T-cell (primary cell): ENCODE results near the gene DKK2. TPM values are rescaled to one million over a fixed set of nuclear protein-coding genes. Genes with fewer than 3 reads are reported as not detected.

Experiments used
- ATAC-seq, 4 experiments: fragments of 200-7000 bp in 3 of 4; fragments of 150-1000 bp in 1 of 4; cut with Tn5 transposase; replicated peaks in 1 of 4; 1 replicate in 3 of 4; 2 replicates in 1 of 4; pipeline ENCODE4 v1.10.0; 2021; ENCODE audit warnings: moderate library complexity in 3 of 4, mild to moderate bottlenecking in 2 of 4, moderate number of reproducible peaks in 1 of 4
- CTCF ChIA-PET, 2 donors: fragments of 300-600 bp; sonication (Branson Sonifier 250); formaldehyde crosslinking; loops; one replicate each; lab custom pipeline; 2022; ENCODE audit warnings: antibody characterized with exemption in 2 of 2; lab: Charles Lee
- POLR2A ChIA-PET, 2 donors: fragments of 300-600 bp; sonication (Branson Sonifier 250); formaldehyde crosslinking; loops; one replicate each; lab custom pipeline; 2022; ENCODE audit warnings: antibody characterized with exemption in 2 of 2; lab: Charles Lee
- DNase-seq, 35 experiments: peaks; one replicate each; pipeline versions ENCODE4 v3.0.0 to v3.0.0-alpha.2; 2013 to 2023
- H3K27ac ChIP-seq: one replicate; pipeline ENCODE4 v1.5.1; 2013; ENCODE audit warnings: low read length
- H3K27me3 ChIP-seq, 2 experiments: replicated peaks in 1 of 2; 1 replicate in 1 of 2; 2 replicates in 1 of 2; pipeline versions ENCODE4 v1.6.1 to v1.7.0; 2013; ENCODE audit warnings: low read length in 1 of 2, mixed read lengths in 1 of 2; ENCODE audit not compliant: control insufficient read depth in 2 of 2, insufficient read depth in 2 of 2; ENCODE audit errors: extremely low read depth in 1 of 2
- H3K36me3 ChIP-seq, 2 donors: 1 replicate in 1 of 2; 2 replicates in 1 of 2; pipeline versions ENCODE4 v1.6.1 to v1.7.0; 2013; ENCODE audit warnings: low read length in 1 of 2; ENCODE audit not compliant: control insufficient read depth in 2 of 2, insufficient read depth in 1 of 2; ENCODE audit errors: extremely low read depth in 1 of 2
- H3K4me1 ChIP-seq, 2 experiments: 1 replicate in 1 of 2; 2 replicates in 1 of 2; pipeline versions ENCODE4 v1.6.1 to v1.7.0; 2013; ENCODE audit warnings: low read length in 2 of 2, mixed read lengths in 1 of 2; ENCODE audit not compliant: insufficient read depth in 2 of 2, control insufficient read depth in 1 of 2; ENCODE audit errors: extremely low read depth in 1 of 2
- H3K4me3 ChIP-seq, 2 donors: 1 replicate in 1 of 2; 2 replicates in 1 of 2; pipeline versions ENCODE4 v1.5.1 to v1.7.0; 2013; ENCODE audit warnings: mild to moderate bottlenecking in 2 of 2, low read length in 1 of 2, moderate library complexity in 1 of 2; ENCODE audit not compliant: control insufficient read depth in 1 of 2; ENCODE audit errors: extremely low read depth in 1 of 2
- H3K9me3 ChIP-seq: 2 replicates; pipeline ENCODE4 v1.7.0; 2013
- H3K27ac Mint-ChIP-seq, 2 donors: one replicate each; pipeline ENCODE4 v1.8.0; 2020 to 2021; ENCODE audit warnings: mild to moderate bottlenecking in 2 of 2, mixed read lengths in 2 of 2
- H3K27me3 Mint-ChIP-seq, 2 donors: one replicate each; pipeline ENCODE4 v1.8.0; 2021 to 2022; ENCODE audit warnings: mixed read lengths in 2 of 2
- H3K36me3 Mint-ChIP-seq: one replicate; pipeline ENCODE4 v1.8.0; 2021; ENCODE audit warnings: mixed read lengths
- H3K4me1 Mint-ChIP-seq, 3 donors: one replicate each; pipeline ENCODE4 v1.8.0; 2020 to 2022; ENCODE audit warnings: mixed read lengths in 3 of 3, mild to moderate bottlenecking in 1 of 3
- H3K4me3 Mint-ChIP-seq, 3 donors: one replicate each; pipeline ENCODE4 v1.8.0; 2020 to 2022; ENCODE audit warnings: mild to moderate bottlenecking in 3 of 3, mixed read lengths in 3 of 3, moderate library complexity in 3 of 3
- H3K9me3 Mint-ChIP-seq, 3 donors: one replicate each; pipeline ENCODE4 v1.8.0; 2020 to 2022; ENCODE audit warnings: mixed read lengths in 3 of 3
- WGBS: methylation state at CpG from one replicate; pipeline ENCODE4 v1.1.5; 2013; ENCODE audit warnings: missing lambda C conversion rate; ENCODE audit not compliant: insufficient coverage; 5-methylcytosine and 5-hydroxymethylcytosine counted together
- total RNA-seq, 35 experiments: library from RNA in 6 of 35; stranded (reverse) in 6 of 35; fragments of 120-200 nt in 1 of 35; gene quantifications; one replicate each; pipeline versions ENCODE4 v1.2.1 to v1.2.4 and lab custom pipeline; 2013 to 2026

Gene DKK2
- total RNA-seq, 5 donors from 2014 or later (not counting 1 experiment from before 2014, with no cell fraction given): 0.09 to 0.25 TPM; not detected in 3

DNA sequence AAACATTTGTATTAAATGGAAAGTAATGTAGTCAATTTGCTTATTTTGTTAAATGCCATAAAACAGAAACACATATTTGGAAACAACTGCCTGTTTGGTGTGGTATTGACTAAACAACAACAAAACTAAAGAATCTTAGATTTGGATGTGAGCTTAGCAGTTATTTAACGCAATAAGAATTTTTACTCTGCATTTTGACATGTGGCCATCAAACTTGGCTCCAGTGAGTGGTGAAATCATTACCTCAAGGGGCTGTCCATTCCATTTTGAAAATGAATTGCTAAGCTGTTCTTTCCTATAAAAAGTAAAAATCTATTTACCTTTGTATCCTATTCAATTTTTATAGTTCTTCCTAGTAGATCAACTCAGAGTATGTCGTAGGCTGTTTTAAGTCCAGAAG, 84.2 kb downstream of the DKK2 start:
- peaks cover 0 to 11% (median 2%) of the 10 kb centered on the region in 3 donors for H3K9me3 Mint-ChIP-seq
- Histone ChIP-seq H3K9me3 (no peaks in the 10 kb centered on the region), H3K36me3 (no peaks in the 10 kb centered on the region), H3K4me1 (no peaks in the 10 kb centered on the region), H3K27ac (no peak overlapping the region), H3K27me3 (no peaks in the 10 kb centered on the region), H3K4me3 (no peak overlapping the region)
- ATAC-seq (no peak), DNase-seq (no peak)
- no peak overlapping the region for H3K4me3 Mint-ChIP-seq
- no CpG with 5 or more reads among the region's 2 CpGs for WGBS
- H3K27ac Mint-ChIP-seq: no peak overlapping the region
- H3K4me1 Mint-ChIP-seq: no peaks in the 10 kb centered on the region
- POLR2A ChIA-PET: no interaction called here
- CTCF ChIA-PET: interaction anchor here in 1 of 2 donors (0.7 kb wide), 1 partner anchor 538 kb away, joined by 3 read pairs; no protein-coding TSS in a partner anchor
- no peaks in the 10 kb centered on the region for H3K36me3 Mint-ChIP-seq
- H3K27me3 Mint-ChIP-seq: no peaks in the 10 kb centered on the region

DNA sequence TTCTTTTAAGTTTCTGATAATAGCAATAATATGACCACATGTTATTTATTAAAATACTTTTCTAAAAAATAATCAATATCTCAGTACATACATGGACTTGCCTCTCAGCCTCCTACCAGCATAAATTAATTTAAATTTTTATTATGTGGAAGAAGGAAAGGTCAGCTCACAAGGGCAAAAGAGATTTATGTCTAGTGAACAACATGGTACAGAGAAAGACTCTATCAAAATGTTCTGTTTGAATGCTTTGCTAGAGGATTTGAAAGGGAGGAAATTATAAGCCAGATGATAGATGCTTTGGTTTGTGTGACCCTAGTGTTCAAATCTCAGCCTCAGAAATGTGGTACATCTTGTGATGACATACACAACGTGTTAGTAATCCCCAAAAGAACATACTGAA, 94.3 kb downstream of the DKK2 start:
- H3K27me3 Mint-ChIP-seq: no peaks in the 10 kb centered on the region
- Histone ChIP-seq H3K27me3 (no peaks in the 10 kb centered on the region), H3K36me3 (no peaks in the 10 kb centered on the region), H3K27ac (no peak overlapping the region), H3K4me3 (no peak overlapping the region), H3K9me3 (no peaks in the 10 kb centered on the region), H3K4me1 (no peaks in the 10 kb centered on the region)
- no peak overlapping the region for H3K27ac Mint-ChIP-seq
- CTCF ChIA-PET: no interaction called here
- H3K4me3 Mint-ChIP-seq: no peak overlapping the region
- WGBS: no CpG with 5 or more reads among the region's 1 CpG
- H3K9me3 Mint-ChIP-seq: no peaks in the 10 kb centered on the region
- no peak for DNase-seq
- H3K36me3 Mint-ChIP-seq: no peaks in the 10 kb centered on the region
- H3K4me1 Mint-ChIP-seq: no peaks in the 10 kb centered on the region
- ATAC-seq: no peak
- POLR2A ChIA-PET: no interaction called here

DNA sequence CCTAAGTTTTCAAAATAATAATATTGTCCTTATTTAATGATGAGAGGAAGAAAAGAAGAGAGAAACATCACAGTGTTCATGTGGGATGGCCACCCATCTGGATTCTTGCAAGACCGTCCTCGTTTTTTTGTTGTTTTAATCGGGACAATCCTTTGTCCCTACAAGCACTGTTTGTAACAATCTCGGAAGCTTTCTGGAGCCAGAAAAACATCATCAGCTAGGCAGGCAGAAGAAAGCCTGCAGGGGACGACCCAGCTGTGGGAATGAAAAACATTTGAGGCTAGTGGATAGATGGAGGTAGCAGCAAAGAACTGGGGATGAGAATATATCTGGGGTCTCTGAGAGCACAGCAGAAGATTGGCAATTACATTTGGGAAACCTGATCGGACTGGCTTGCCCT, 105.6 kb downstream of the DKK2 start:
- no peak for DNase-seq
- CTCF ChIA-PET: no interaction called here
- Histone ChIP-seq H3K9me3 (no peaks in the 10 kb centered on the region), H3K4me1 (no peaks in the 10 kb centered on the region), H3K4me3 (no peak overlapping the region), H3K36me3 (no peaks in the 10 kb centered on the region), H3K27ac (no peak overlapping the region), H3K27me3 (no peaks in the 10 kb centered on the region)
- Mint-ChIP-seq H3K9me3 (peaks cover 0 to 6% (median 2%) of the 10 kb centered on the region in 3 donors), H3K27me3 (no peaks in the 10 kb centered on the region), H3K36me3 (no peaks in the 10 kb centered on the region), H3K27ac (no peak overlapping the region), H3K4me3 (no peak overlapping the region), H3K4me1 (no peaks in the 10 kb centered on the region)
- 73% methylated on average over 4 of the region's 6 CpGs for WGBS
- POLR2A ChIA-PET: no interaction called here
- no peak for ATAC-seq

DNA sequence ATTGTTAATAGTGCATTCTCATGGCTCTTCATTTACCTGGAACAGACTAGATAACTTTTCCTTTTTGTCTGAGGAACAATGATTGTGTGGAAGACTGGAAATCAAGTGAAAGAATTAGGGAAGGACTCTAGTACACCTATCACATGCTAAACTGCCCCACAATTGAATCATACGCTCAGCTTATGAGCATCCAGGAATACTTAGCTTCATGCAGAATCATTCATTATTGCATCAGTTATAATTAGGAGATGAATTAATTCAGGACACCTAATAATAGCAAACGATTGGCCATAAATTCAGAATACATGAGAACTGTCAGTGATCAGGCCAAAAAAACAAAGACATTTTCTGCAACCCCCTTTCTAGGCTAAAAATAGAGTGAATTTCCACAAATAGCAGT, 106.9 kb downstream of the DKK2 start:
- DNase-seq (no peak), ATAC-seq (no peak)
- H3K4me1 ChIP-seq: no peaks in the 10 kb centered on the region
- H3K4me3 ChIP-seq: no peak overlapping the region
- Mint-ChIP-seq H3K4me3 (no peak overlapping the region), H3K27ac (no peak overlapping the region), H3K27me3 (no peaks in the 10 kb centered on the region), H3K9me3 (peaks cover 0 to 6% (median 2%) of the 10 kb centered on the region in 3 donors), H3K4me1 (no peaks in the 10 kb centered on the region), H3K36me3 (no peaks in the 10 kb centered on the region)
- no peaks in the 10 kb centered on the region for H3K36me3 ChIP-seq
- H3K27me3 ChIP-seq: no peaks in the 10 kb centered on the region
- H3K9me3 ChIP-seq: no peaks in the 10 kb centered on the region
- ChIA-PET POLR2A (interaction anchor here in 1 of 2 donors (0.7 kb wide), 1 partner anchor 775 kb away, joined by 4 read pairs; no protein-coding TSS in a partner anchor), CTCF (no interaction called here)
- WGBS: no CpG with 5 or more reads among the region's 2 CpGs
- H3K27ac ChIP-seq: no peak overlapping the region

DNA sequence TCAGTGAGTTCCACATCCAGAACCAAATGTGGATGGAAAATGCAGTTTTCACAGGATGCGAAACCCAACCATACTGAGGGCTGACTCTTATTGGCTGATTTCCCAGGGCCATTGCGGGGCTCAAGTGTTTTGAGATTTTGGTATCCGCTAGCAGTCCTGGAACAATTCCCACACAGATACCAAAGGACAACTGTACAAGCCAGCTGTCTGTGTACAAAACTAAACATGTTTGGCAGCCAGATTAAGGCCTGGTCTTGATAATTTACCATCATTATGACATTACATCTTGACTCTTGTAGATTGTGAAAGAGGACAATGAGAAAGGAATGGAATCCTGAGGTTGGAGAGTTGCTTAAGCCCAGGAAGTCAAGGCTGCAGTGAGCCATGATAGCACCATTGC, 121.9 kb downstream of the DKK2 start:
- Mint-ChIP-seq H3K4me3 (no peak overlapping the region), H3K9me3 (no peaks in the 10 kb centered on the region), H3K27ac (no peak overlapping the region), H3K27me3 (no peaks in the 10 kb centered on the region), H3K4me1 (no peaks in the 10 kb centered on the region), H3K36me3 (no peaks in the 10 kb centered on the region)
- Histone ChIP-seq H3K36me3 (no peaks in the 10 kb centered on the region), H3K4me1 (no peaks in the 10 kb centered on the region), H3K27me3 (no peaks in the 10 kb centered on the region), H3K27ac (no peak overlapping the region), H3K4me3 (no peak overlapping the region), H3K9me3 (no peaks in the 10 kb centered on the region)
- ChIA-PET POLR2A (no interaction called here), CTCF (no interaction called here)
- WGBS: 94% methylated on average over 2 of the region's 3 CpGs
- no peak for ATAC-seq
- no peak for DNase-seq

DNA sequence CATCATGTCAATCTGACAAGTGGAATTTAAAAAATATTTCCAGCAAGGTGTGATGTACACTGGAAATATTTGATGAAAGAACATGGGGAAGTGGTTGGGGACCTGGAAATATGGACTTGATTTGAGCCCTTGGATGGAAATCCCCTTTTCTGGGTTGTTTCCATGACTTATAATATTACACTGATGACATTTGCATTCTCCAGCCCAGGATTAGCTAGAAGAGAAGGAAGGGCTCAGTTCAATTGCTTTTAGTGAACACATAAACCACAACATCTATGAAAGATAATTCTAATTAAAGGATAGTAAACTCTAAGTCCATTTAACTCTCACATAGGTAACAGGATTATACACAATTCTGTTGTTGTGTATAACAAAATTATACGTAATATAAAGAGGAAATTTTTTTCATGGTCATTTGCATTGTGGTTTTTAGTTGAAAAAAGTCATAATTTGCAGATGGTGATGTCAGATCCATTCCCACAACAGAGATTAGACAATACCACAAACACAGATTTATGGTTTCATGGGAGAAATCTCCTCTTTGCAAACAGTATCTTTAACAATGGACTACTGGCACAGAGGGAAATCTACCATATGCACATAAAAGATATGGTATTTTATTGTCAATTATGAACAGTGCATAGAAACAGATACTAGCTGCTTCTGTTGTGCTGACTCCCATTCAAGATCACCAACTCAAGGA, 126.5 kb downstream of the DKK2 start:
- CTCF ChIA-PET: no interaction called here
- Histone ChIP-seq H3K4me3 (no peak overlapping the region), H3K9me3 (no peaks in the 10 kb centered on the region), H3K27me3 (no peaks in the 10 kb centered on the region), H3K4me1 (no peaks in the 10 kb centered on the region), H3K36me3 (no peaks in the 10 kb centered on the region), H3K27ac (no peak overlapping the region)
- peaks cover 0 to 3% (median 0%) of the 10 kb centered on the region in 3 donors for H3K9me3 Mint-ChIP-seq
- DNase-seq: no peak
- H3K36me3 Mint-ChIP-seq: no peaks in the 10 kb centered on the region
- WGBS: no CpG with 5 or more reads among the region's 1 CpG
- no peaks in the 10 kb centered on the region for H3K4me1 Mint-ChIP-seq
- POLR2A ChIA-PET: no interaction called here
- no peak overlapping the region for H3K27ac Mint-ChIP-seq
- H3K4me3 Mint-ChIP-seq: no peak overlapping the region
- ATAC-seq: no peak
- H3K27me3 Mint-ChIP-seq: no peaks in the 10 kb centered on the region
